HepG2 (cell line): ENCODE results near the gene SNX22. TPM values are rescaled to one million over a fixed set of nuclear protein-coding genes. Genes with fewer than 3 reads are reported as not detected.

Source experiments
- EZH2 ChIP-seq: conservative IDR thresholded peaks from 2 replicates; pipeline ENCODE4 v1.6.1; 2012; ENCODE audit warnings: mild to moderate bottlenecking, low read depth, low read length, moderate library complexity
- FOXJ3 ChIP-seq: sonication (generic); formaldehyde crosslinking; IDR thresholded peaks from 2 replicates; pipeline ENCODE4 v1.4.0; 2020; ENCODE audit warnings: missing genetic modification reagents, mild to moderate bottlenecking, borderline replicate concordance
- KDM4B ChIP-seq: sonication (generic); formaldehyde crosslinking; IDR thresholded peaks from 2 replicates; pipeline ENCODE4 v1.4.0; 2020; ENCODE audit warnings: missing genetic modification reagents
- POLR2AphosphoS2 ChIP-seq: IDR thresholded peaks from 2 replicates; pipeline ENCODE4 v1.6.1; 2011; ENCODE audit warnings: low read depth, low read length, improper control_type of control experiment
- POLR2G ChIP-seq: fragments of 200-400 bp; formaldehyde crosslinking; IDR thresholded peaks from 2 replicates; pipeline ENCODE4 v1.6.1; 2018; ENCODE audit warnings: mild to moderate bottlenecking, low read depth, low read length, moderate library complexity
- RAD21 ChIP-seq: fragments of 450-650 bp; formaldehyde crosslinking; IDR thresholded peaks from 2 replicates; pipeline ENCODE4 v1.5.0; 2020; ENCODE audit warnings: mild to moderate bottlenecking
- RORA ChIP-seq: sonication (generic); formaldehyde crosslinking; IDR thresholded peaks from 2 replicates; pipeline ENCODE4 v1.5.0; 2020; ENCODE audit warnings: mild to moderate bottlenecking, missing genetic modification reagents, moderate library complexity
- SRSF1 ChIP-seq: fragments of 200-400 bp; formaldehyde crosslinking; optimal IDR thresholded peaks from 2 replicates; pipeline ENCODE3; 2017; ENCODE audit warnings: mild to moderate bottlenecking, low read depth, low read length, moderate library complexity
- TEAD3 ChIP-seq: optimal IDR thresholded peaks from 2 replicates; pipeline ENCODE3; 2016; ENCODE audit warnings: borderline replicate concordance
- ZFY ChIP-seq: sonication (generic); formaldehyde crosslinking; IDR thresholded peaks from 2 replicates; pipeline ENCODE4 v1.4.0; 2020; ENCODE audit warnings: missing genetic modification reagents
- ZNF20 ChIP-seq: sonication (generic); formaldehyde crosslinking; IDR thresholded peaks from 2 replicates; pipeline ENCODE4 v1.4.0; 2020; ENCODE audit warnings: mild to moderate bottlenecking, moderate library complexity, missing genetic modification reagents
- ZNF225 ChIP-seq: sonication (generic); formaldehyde crosslinking; IDR thresholded peaks from 2 replicates; pipeline ENCODE4 v1.4.0; 2020; ENCODE audit warnings: mild to moderate bottlenecking, missing genetic modification reagents
- polyA plus RNA-seq, 8 experiments: library from polyadenylated mRNA; depleted of rRNA in 3 of 8; stranded (reverse) in 7 of 8; unstranded in 1 of 8; fragments of >200 nt; fragmentation: Illumina TruSeq in 4 of 8; extraction: Trizol in 4 of 8; gene quantifications; 2 replicates each; pipeline versions ENCODE4 v1.2.1 to v1.2.3, GENCODE V29; 2011 to 2016; ENCODE audit warnings: low read depth in 4 of 8, missing spikeins in 1 of 8, mixed read lengths in 1 of 8; ENCODE audit not compliant: insufficient read depth in 1 of 8
- total RNA-seq, 5 experiments: library from RNA; depleted of rRNA; stranded (reverse); fragments of >200 nt; fragmentation: Illumina TruSeq; extraction: Trizol; gene quantifications; 2 replicates each; pipeline ENCODE4 v1.2.3, GENCODE V29; 2016; ENCODE audit warnings: low read depth in 1 of 5
- TF ChIP-seq, protein P1 (sequence below): IDR thresholded peaks from 2 replicates; pipeline ENCODE4 v1.6.1; 2016; ENCODE audit warnings: missing compliant biosample characterization, missing genetic modification reagents, borderline replicate concordance
- TF ChIP-seq, protein P2 (sequence below): sonication (generic); formaldehyde crosslinking; IDR thresholded peaks from 2 replicates; pipeline ENCODE4 v1.4.0; 2020; ENCODE audit warnings: missing genetic modification reagents
- TF ChIP-seq, protein P3 (sequence below): sonication (generic); formaldehyde crosslinking; IDR thresholded peaks from 2 replicates; pipeline ENCODE4 v1.4.0; 2020; ENCODE audit warnings: missing genetic modification reagents
- TF ChIP-seq, protein P4 (sequence below): sonication (generic); formaldehyde crosslinking; IDR thresholded peaks from 2 replicates; pipeline ENCODE4 v1.4.0; 2020; ENCODE audit warnings: mild to moderate bottlenecking, missing genetic modification reagents

The SNX22 gene
- total and polyA plus RNA-seq, 2 of the 13 experiments (the other 11 are each of a cell fraction or from before 2014, with no cell fraction given), result 2.3 to 5.5 TPM

DNA sequence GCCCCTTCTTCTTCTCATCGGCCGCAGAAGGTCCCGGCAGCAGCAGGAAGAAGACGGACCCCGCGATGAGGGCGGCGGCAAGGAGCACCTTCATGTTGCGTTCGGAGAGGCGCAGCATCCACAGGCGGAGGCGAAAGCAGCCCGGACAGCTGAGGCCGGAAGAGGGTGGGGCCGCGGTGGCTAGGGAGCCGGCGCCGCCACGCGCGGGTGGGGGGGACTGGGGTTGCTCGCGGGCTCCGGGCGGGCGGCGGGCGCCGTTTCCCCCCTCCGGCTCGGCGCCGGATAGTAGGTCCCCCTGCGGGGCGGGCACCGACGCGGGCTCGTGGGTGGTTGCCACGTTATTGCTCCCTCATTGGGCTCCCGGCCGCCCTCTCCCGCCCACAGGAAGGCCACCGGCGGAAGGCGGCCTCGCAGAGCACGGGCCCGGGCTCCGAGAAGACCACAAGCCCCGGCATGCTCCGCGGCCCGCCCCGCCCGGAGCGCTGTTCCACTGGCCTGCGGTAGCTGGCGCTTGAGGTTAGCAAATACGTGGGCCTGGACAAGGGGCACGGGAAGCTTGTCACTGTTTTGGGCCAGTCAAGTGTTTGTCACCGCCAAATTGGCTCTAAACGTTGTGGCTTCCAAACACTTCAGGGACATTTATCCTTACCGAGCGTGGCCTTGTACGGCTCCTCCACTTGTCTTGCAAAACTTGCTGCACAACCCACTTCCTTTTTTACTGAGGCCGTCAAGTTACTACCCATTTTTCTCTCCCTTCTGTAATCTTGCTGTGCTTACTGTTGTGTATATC is 11.5 kb downstream of the SNX22 start, which contains the start of gene PPIB (continued):
- TF ChIP-seq FOXJ3 (CRISPR knock-in tag) (no peak), POLR2G (peak; percentile 93), ZNF20 (no peak), RAD21 (CRISPR knock-in tag) (peak; percentile 66), ZNF225 (CRISPR knock-in tag) (no peak; the same call in 1 of the 2 replicates), SRSF1 (no peak), ZFY (peak; percentile 93), KDM4B (CRISPR knock-in tag) (peak; percentile 63; the same call in 1 of the 2 replicates), EZH2 (no peak), POLR2AphosphoS2 (no peak), TEAD3 (CRISPR knock-in tag) (peak; percentile 78), RORA (CRISPR knock-in tag) (no peak)
- TF ChIP-seq, protein P1, sequence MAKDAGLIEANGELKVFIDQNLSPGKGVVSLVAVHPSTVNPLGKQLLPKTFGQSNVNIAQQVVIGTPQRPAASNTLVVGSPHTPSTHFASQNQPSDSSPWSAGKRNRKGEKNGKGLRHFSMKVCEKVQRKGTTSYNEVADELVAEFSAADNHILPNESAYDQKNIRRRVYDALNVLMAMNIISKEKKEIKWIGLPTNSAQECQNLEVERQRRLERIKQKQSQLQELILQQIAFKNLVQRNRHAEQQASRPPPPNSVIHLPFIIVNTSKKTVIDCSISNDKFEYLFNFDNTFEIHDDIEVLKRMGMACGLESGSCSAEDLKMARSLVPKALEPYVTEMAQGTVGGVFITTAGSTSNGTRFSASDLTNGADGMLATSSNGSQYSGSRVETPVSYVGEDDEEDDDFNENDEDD, result peak; percentile 41; the same call in 1 of the 2 replicates
- TF ChIP-seq, protein P2, sequence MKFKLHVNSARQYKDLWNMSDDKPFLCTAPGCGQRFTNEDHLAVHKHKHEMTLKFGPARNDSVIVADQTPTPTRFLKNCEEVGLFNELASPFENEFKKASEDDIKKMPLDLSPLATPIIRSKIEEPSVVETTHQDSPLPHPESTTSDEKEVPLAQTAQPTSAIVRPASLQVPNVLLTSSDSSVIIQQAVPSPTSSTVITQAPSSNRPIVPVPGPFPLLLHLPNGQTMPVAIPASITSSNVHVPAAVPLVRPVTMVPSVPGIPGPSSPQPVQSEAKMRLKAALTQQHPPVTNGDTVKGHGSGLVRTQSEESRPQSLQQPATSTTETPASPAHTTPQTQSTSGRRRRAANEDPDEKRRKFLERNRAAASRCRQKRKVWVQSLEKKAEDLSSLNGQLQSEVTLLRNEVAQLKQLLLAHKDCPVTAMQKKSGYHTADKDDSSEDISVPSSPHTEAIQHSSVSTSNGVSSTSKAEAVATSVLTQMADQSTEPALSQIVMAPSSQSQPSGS (CRISPR knock-in tag), result no peak
- TF ChIP-seq, protein P3, sequence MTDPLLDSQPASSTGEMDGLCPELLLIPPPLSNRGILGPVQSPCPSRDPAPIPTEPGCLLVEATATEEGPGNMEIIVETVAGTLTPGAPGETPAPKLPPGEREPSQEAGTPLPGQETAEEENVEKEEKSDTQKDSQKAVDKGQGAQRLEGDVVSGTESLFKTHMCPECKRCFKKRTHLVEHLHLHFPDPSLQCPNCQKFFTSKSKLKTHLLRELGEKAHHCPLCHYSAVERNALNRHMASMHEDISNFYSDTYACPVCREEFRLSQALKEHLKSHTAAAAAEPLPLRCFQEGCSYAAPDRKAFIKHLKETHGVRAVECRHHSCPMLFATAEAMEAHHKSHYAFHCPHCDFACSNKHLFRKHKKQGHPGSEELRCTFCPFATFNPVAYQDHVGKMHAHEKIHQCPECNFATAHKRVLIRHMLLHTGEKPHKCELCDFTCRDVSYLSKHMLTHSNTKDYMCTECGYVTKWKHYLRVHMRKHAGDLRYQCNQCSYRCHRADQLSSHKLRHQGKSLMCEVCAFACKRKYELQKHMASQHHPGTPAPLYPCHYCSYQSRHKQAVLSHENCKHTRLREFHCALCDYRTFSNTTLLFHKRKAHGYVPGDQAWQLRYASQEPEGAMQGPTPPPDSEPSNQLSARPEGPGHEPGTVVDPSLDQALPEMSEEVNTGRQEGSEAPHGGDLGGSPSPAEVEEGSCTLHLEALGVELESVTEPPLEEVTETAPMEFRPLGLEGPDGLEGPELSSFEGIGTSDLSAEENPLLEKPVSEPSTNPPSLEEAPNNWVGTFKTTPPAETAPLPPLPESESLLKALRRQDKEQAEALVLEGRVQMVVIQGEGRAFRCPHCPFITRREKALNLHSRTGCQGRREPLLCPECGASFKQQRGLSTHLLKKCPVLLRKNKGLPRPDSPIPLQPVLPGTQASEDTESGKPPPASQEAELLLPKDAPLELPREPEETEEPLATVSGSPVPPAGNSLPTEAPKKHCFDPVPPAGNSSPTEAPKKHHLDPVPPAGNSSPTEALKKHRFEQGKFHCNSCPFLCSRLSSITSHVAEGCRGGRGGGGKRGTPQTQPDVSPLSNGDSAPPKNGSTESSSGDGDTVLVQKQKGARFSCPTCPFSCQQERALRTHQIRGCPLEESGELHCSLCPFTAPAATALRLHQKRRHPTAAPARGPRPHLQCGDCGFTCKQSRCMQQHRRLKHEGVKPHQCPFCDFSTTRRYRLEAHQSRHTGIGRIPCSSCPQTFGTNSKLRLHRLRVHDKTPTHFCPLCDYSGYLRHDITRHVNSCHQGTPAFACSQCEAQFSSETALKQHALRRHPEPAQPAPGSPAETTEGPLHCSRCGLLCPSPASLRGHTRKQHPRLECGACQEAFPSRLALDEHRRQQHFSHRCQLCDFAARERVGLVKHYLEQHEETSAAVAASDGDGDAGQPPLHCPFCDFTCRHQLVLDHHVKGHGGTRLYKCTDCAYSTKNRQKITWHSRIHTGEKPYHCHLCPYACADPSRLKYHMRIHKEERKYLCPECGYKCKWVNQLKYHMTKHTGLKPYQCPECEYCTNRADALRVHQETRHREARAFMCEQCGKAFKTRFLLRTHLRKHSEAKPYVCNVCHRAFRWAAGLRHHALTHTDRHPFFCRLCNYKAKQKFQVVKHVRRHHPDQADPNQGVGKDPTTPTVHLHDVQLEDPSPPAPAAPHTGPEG, result 0 out of 2 replicates have a peak, but pooled peaks have one; percentile 69
- TF ChIP-seq, protein P4, sequence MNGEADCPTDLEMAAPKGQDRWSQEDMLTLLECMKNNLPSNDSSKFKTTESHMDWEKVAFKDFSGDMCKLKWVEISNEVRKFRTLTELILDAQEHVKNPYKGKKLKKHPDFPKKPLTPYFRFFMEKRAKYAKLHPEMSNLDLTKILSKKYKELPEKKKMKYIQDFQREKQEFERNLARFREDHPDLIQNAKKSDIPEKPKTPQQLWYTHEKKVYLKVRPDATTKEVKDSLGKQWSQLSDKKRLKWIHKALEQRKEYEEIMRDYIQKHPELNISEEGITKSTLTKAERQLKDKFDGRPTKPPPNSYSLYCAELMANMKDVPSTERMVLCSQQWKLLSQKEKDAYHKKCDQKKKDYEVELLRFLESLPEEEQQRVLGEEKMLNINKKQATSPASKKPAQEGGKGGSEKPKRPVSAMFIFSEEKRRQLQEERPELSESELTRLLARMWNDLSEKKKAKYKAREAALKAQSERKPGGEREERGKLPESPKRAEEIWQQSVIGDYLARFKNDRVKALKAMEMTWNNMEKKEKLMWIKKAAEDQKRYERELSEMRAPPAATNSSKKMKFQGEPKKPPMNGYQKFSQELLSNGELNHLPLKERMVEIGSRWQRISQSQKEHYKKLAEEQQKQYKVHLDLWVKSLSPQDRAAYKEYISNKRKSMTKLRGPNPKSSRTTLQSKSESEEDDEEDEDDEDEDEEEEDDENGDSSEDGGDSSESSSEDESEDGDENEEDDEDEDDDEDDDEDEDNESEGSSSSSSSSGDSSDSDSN (CRISPR knock-in tag), result peak; percentile 70; the same call in 1 of the 2 replicates
